Bladder microvascular endothelial cell (primary cell): Measurements from ENCODE around the gene TLE5. TPM values are rescaled to one million over a fixed set of nuclear protein-coding genes. Genes with fewer than 3 reads are reported as not detected.

Source experiments
- total RNA-seq: library from RNA; depleted of rRNA; stranded (reverse); fragments of >200 nt; gene quantifications from 2 replicates; pipeline ENCODE4 v1.2.3, GENCODE V29; 2014

Gene TLE5
- total RNA-seq = 83.4 and 158 TPM in 2 replicates

GRCh38 chr19:3062165-3063105, at the start of gene TLE5:
TLE5 (minus strand) TSS chr19:3062495; CDS start chr19:3062200, 295 bp downstream.

GRCh38 chr19:3029065-3029923, 33.0 kb downstream of the TLE5 start, which contains the start of gene TLE2:
TLE2 (minus strand) TSS chr19:3029280; CDS start chr19:3028904, 376 bp downstream.

Other genes with a start within 250 kb of the TLE5 start
- 2.3 and 3.3 TPM in 2 replicates for gene ZNF554, start 242.6 kb downstream of the TLE5 start, total RNA-seq
- 2.9 and 7.9 TPM in 2 replicates for gene ZNF555, start 221.0 kb downstream of the TLE5 start, total RNA-seq
- not detected in 2 replicates for gene ZNF556, start 195.2 kb downstream of the TLE5 start, total RNA-seq
- 4.6 and 4.7 TPM in 2 replicates for gene ZNF57, start 161.6 kb downstream of the TLE5 start, total RNA-seq
- gene ZNF77, start 117.5 kb downstream of the TLE5 start, total RNA-seq = 5.7 and 5.9 TPM in 2 replicates
- 0.97 and 3.0 TPM in 2 replicates for gene TLE6, start 84.9 kb downstream of the TLE5 start, total RNA-seq
- gene TLE2, start 33.2 kb downstream of the TLE5 start, total RNA-seq = 13.4 and 32.9 TPM in 2 replicates
- 61.0 and 88.1 TPM in 2 replicates for gene GNA11, start 31.9 kb upstream of the TLE5 start, total RNA-seq
- gene GNA15, start 73.5 kb upstream of the TLE5 start, total RNA-seq = under 0.01 and 0.06 TPM in 2 replicates
- gene S1PR4, start 116.3 kb upstream of the TLE5 start, total RNA-seq = 0.06 and 3.6 TPM in 2 replicates
- 27.5 and 66.3 TPM in 2 replicates for gene NCLN, start 123.4 kb upstream of the TLE5 start, total RNA-seq
- not detected in 2 replicates for gene CELF5, start 162.2 kb upstream of the TLE5 start, total RNA-seq